Eye (tissue), 1 donor: ENCODE data around the gene GSTCD.

Source experiments
- DNase-seq: peaks from one replicate; pipeline ENCODE4 v3.0.0-alpha.2; 2015

GSTCD gene

DNA sequence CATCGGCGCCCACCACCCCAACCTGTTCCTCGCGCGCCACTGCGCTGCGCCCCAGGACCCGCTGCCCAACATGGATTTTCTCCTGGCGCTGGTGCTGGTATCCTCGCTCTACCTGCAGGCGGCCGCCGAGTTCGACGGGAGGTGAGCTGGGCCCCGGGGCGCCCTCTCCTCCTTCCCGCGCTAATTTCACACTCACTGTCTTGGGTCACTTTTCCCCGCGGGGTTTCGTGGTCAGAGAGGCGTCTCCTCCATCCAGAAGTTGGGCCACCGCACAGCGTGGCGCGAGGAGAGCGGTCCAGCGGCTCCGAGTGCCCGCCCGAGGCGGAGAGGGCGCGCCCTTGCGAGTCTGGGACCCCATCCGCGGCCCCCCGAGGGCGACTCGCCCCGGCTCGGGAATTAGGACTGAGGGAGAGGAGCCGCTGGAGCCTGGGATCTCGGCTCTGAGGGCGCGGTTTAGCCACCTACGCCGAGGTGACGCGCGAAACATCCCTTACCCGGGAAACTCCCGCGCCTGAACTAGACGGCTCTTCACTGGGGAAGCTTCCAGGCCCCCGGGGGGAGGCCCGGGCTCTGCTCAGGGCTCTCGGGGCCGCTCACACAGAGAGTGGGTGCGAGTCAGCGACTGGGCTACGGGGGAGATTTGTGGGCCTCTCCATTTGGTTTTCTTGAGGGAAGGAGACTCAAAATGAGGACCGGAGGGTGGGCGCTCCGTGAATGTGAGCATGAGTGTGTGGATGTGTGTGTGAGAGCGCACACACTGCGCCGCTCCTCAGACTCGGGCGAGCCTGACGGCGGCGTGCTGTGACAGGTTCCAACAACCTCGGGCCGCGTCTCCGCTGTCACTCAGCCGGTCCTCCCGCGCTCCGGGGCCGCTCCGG is 187.2 kb downstream of the GSTCD start:
- peak; percentile 77 for DNase-seq

DNA sequence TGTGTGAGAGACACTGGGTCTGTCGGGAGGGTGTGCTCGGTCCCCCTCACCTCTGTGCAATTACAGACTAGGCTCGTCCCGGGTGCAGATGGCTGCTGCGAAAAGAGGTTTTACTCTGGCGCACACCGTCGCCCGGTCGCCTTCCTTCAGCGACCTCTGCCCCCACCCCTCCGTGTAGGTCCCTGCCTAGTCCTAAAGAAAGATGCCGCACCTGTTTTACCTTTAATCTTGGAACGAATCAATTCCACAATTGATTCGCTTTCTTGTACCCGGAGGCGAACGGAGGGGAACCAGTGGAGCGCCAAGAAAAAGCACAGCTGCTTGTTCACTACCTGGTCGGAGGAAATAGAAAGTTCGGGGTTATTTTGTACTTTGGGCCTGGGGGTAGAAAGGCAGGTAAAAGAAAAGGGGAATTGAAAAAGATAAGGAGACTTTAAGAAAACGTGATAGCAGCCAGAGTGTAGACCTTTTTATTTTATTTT is 187.9 kb downstream of the GSTCD start:
- DNase-seq = no peak
